ENCODE measurements around the gene ODF2.

- TF ChIP-seq POLR2AphosphoS5 (IDR thresholded peaks at IDR 0.05; ENCODE audit: low read depth, low read length) (no peak), ZMYM3 (CRISPR knock-in tag; IDR thresholded peaks at IDR 0.05) (no peak), ZNF619 (CRISPR knock-in tag; IDR thresholded peaks at IDR 0.05) (no peak), CTCF (CRISPR knock-in tag; IDR thresholded peaks at IDR 0.05) (no peak), CHD2 (IDR thresholded peaks at IDR 0.05; ENCODE audit: low read depth, low read length) (no peak), GTF2F1 (IDR thresholded peaks at IDR 0.05; ENCODE audit: low read length) (no peak), TBL1XR1 (IDR thresholded peaks at IDR 0.05; ENCODE audit: borderline replicate concordance, low read length, partially characterized antibody) (no peak), ZNF274 (CRISPR knock-in tag; IDR thresholded peaks at IDR 0.05) (no peak), ARNTL (CRISPR knock-in tag; IDR thresholded peaks at IDR 0.05) (no peak), NFYB (CRISPR knock-in tag; IDR thresholded peaks at IDR 0.05) (no peak), IKZF4 (CRISPR knock-in tag; IDR thresholded peaks at IDR 0.05; ENCODE audit: borderline replicate concordance, low read depth, not compliant biosample characterization) (no peak), RNF2 (conservative IDR thresholded peaks at IDR 0.05; ENCODE audit: low read depth) (no peak), HOXA5 (CRISPR knock-in tag; IDR thresholded peaks at IDR 0.05) (no peak)
These were observed 49.6 kb downstream of the ODF2 start for GRCh38 chr9:128505414-128505765.

All from HepG2 (cell line).